H1 (cell line): Measurements from ENCODE around the gene CRYGS. TPM values are rescaled to one million over a fixed set of nuclear protein-coding genes. Genes with fewer than 3 reads are reported as not detected.

Source experiments
- CTCF ChIA-PET: fragments of 300-600 bp; sonication (Branson Sonifier 250); formaldehyde crosslinking; loops from one replicate; lab custom pipeline; 2021; ENCODE audit not compliant: partially characterized antibody; lab: Charles Lee
- POLR2A ChIA-PET: fragments of 300-600 bp; sonication (Branson Sonifier 250); formaldehyde crosslinking; loops from one replicate; lab custom pipeline; 2021; ENCODE audit warnings: inconsistent platforms; ENCODE audit not compliant: partially characterized antibody; lab: Charles Lee
- DNase-seq, 2 experiments: peaks; one replicate each; pipeline versions ENCODE4 v3.0.0 to v3.0.0-alpha.2; 2010 to 2022; ENCODE audit warnings: low spot score in 2 of 2, low read depth in 1 of 2, mixed read lengths in 1 of 2
- FAIRE-seq: peaks from 2 replicates; lab custom pipeline; 2011; peaks lifted over from hg19 to GRCh38; lab: Jason Lieb, UNC
- H2AFZ ChIP-seq: 2 replicates; pipeline ENCODE4 v1.8.1; 2012; ENCODE audit warnings: low read length, inconsistent platforms
- H2AK5ac ChIP-seq: 2 replicates; pipeline ENCODE4 v1.6.1; 2013; ENCODE audit warnings: low read depth, low read length
- H2BK120ac ChIP-seq: replicated peaks from 2 replicates; pipeline ENCODE3; 2013; ENCODE audit warnings: low read depth, low read length, inconsistent platforms
- H2BK12ac ChIP-seq: 2 replicates; pipeline ENCODE4 v1.6.1; 2013; ENCODE audit warnings: low read depth, low read length
- H2BK15ac ChIP-seq: 2 replicates; pipeline ENCODE4 v1.6.1; 2013; ENCODE audit warnings: low read length
- H2BK20ac ChIP-seq: 2 replicates; pipeline ENCODE4 v1.6.1; 2013; ENCODE audit warnings: low read length
- H2BK5ac ChIP-seq: 2 replicates; pipeline ENCODE4 v1.6.1; 2013; ENCODE audit warnings: low read depth, low read length
- H3K14ac ChIP-seq: 2 replicates; pipeline ENCODE4 v1.6.1; 2013; ENCODE audit warnings: inconsistent platforms; ENCODE audit not compliant: insufficient read length
- H3K18ac ChIP-seq: 2 replicates; pipeline ENCODE4 v1.6.1; 2013; ENCODE audit warnings: low read length; ENCODE audit errors: extremely low read depth
- H3K23ac ChIP-seq: 2 replicates; pipeline ENCODE4 v1.6.1; 2013; ENCODE audit warnings: inconsistent platforms; ENCODE audit not compliant: insufficient read length
- H3K23me2 ChIP-seq: 2 replicates; pipeline ENCODE4 v1.6.1; 2013; ENCODE audit warnings: low read depth, low read length
- H3K27ac ChIP-seq: 2 replicates; pipeline ENCODE4 v1.6.1; 2011; ENCODE audit warnings: low read depth, low read length, inconsistent platforms
- H3K27me3 ChIP-seq, 4 experiments: replicated peaks in 1 of 4; 1 replicate in 1 of 4; 2 replicates in 3 of 4; pipeline versions ENCODE4 v1.6.1 to v1.8.1; 2011 to 2013; ENCODE audit warnings: low read length in 3 of 4, mild to moderate bottlenecking in 3 of 4, inconsistent platforms in 2 of 4, mixed read lengths in 2 of 4, moderate library complexity in 1 of 4; ENCODE audit not compliant: control insufficient read depth in 3 of 4, insufficient read depth in 3 of 4; ENCODE audit errors: extremely low read depth in 1 of 4
- H3K36me3 ChIP-seq, 4 experiments: 2 replicates each; pipeline versions ENCODE4 v1.6.1 to v1.8.1; 2011 to 2013; ENCODE audit warnings: mild to moderate bottlenecking in 4 of 4, low read length in 3 of 4, moderate library complexity in 2 of 4, control low read depth in 1 of 4, inconsistent platforms in 1 of 4; ENCODE audit not compliant: insufficient read depth in 4 of 4, control insufficient read depth in 2 of 4
- H3K4ac ChIP-seq: replicated peaks from 2 replicates; pipeline ENCODE3; 2013; ENCODE audit warnings: low read length, low read depth, mixed read lengths, inconsistent platforms; ENCODE audit not compliant: insufficient read length
- H3K4me1 ChIP-seq, 4 experiments: replicated peaks in 1 of 4; 1 replicate in 1 of 4; 2 replicates in 3 of 4; pipeline versions ENCODE4 v1.6.1 to v1.8.1; 2011 to 2013; ENCODE audit warnings: low read length in 3 of 4, inconsistent platforms in 2 of 4, mixed read lengths in 1 of 4; ENCODE audit not compliant: insufficient read depth in 4 of 4, control insufficient read depth in 3 of 4
- H3K4me2 ChIP-seq, 2 experiments: 2 replicates each; pipeline versions ENCODE4 v1.6.1 to v1.8.1; 2011 to 2013; ENCODE audit warnings: low read depth in 2 of 2, low read length in 2 of 2, control low read depth in 1 of 2, inconsistent platforms in 1 of 2, mild to moderate bottlenecking in 1 of 2; ENCODE audit not compliant: insufficient read depth in 1 of 2
- H3K4me3 ChIP-seq, 4 experiments: fragments of 200-600, 300-600 bp in 1 of 4; sonication (generic), shearing (Covaris generic), sonication (Bioruptor Twin) in 1 of 4; 2 replicates each; pipeline versions ENCODE4 v1.5.1 to v1.8.1; 2011 to 2016; ENCODE audit warnings: low read length in 4 of 4, low read depth in 3 of 4, control low read depth in 2 of 4, inconsistent platforms in 2 of 4, mild to moderate bottlenecking in 2 of 4, mixed read lengths in 1 of 4, moderate library complexity in 1 of 4; ENCODE audit not compliant: insufficient read depth in 2 of 4; ENCODE audit errors: extremely low read depth in 1 of 4
- H3K56ac ChIP-seq: replicated peaks from 2 replicates; pipeline ENCODE3; 2013; ENCODE audit warnings: low read depth, mild to moderate bottlenecking, mixed read lengths, low read length, inconsistent platforms; ENCODE audit not compliant: insufficient read length
- H3K79me1 ChIP-seq: 2 replicates; pipeline ENCODE4 v1.6.1; 2013; ENCODE audit warnings: low read depth, low read length, control low read depth
- H3K79me2 ChIP-seq, 2 experiments: 2 replicates each; pipeline versions ENCODE4 v1.6.1 to v1.8.1; 2012 to 2013; ENCODE audit warnings: low read length in 2 of 2, mild to moderate bottlenecking in 2 of 2, inconsistent platforms in 1 of 2; ENCODE audit not compliant: insufficient read depth in 2 of 2, control insufficient read depth in 1 of 2
- H3K9ac ChIP-seq, 4 experiments: replicated peaks in 1 of 4; 1 replicate in 1 of 4; 2 replicates in 3 of 4; pipeline versions ENCODE4 v1.6.1 to v1.8.1; 2011 to 2013; ENCODE audit warnings: low read depth in 3 of 4, low read length in 3 of 4, control low read depth in 2 of 4, mild to moderate bottlenecking in 2 of 4, moderate library complexity in 2 of 4, inconsistent platforms in 1 of 4; ENCODE audit errors: extremely low read depth in 1 of 4
- H3K9me3 ChIP-seq, 2 experiments: 2 replicates each; pipeline versions ENCODE4 v1.6.1 to v1.8.1; 2012 to 2013; ENCODE audit warnings: mild to moderate bottlenecking in 2 of 2, moderate library complexity in 2 of 2, control low read depth in 1 of 2, inconsistent platforms in 1 of 2, low read depth in 1 of 2, low read length in 1 of 2, mixed read lengths in 1 of 2; ENCODE audit not compliant: insufficient read depth in 2 of 2
- H4K20me1 ChIP-seq, 2 experiments: replicated peaks in 1 of 2; 2 replicates each; pipeline versions ENCODE3 to v1.8.1; 2011 to 2013; ENCODE audit warnings: inconsistent platforms in 2 of 2, low read length in 2 of 2, mild to moderate bottlenecking in 1 of 2; ENCODE audit not compliant: insufficient read depth in 2 of 2, control insufficient read depth in 1 of 2
- H4K5ac ChIP-seq: 2 replicates; pipeline ENCODE4 v1.6.1; 2013; ENCODE audit warnings: low read length, low read depth, mixed read lengths, inconsistent platforms; ENCODE audit not compliant: insufficient read length
- H4K8ac ChIP-seq: 2 replicates; pipeline ENCODE4 v1.8.0; 2013; ENCODE audit warnings: mild to moderate bottlenecking, moderate library complexity, low read length, inconsistent platforms; ENCODE audit not compliant: insufficient read depth; ENCODE audit errors: extremely low read depth
- H4K91ac ChIP-seq: replicated peaks from 2 replicates; pipeline ENCODE3; 2013; ENCODE audit warnings: low read length, mixed read lengths, inconsistent platforms; ENCODE audit not compliant: insufficient read length
- BACH1 ChIP-seq: IDR thresholded peaks from 2 replicates; pipeline ENCODE4 v1.6.1; 2012; ENCODE audit warnings: low read length, improper control_type of control experiment
- EP300 ChIP-seq, 2 experiments: IDR thresholded peaks; 1 replicate in 1 of 2; 2 replicates in 1 of 2; pipeline ENCODE4 v1.6.1; 2011 to 2012; ENCODE audit warnings: low read depth in 2 of 2, low read length in 2 of 2, mild to moderate bottlenecking in 2 of 2, borderline replicate concordance in 1 of 2, inconsistent platforms in 1 of 2, moderate library complexity in 1 of 2
- FOSL1 ChIP-seq: IDR thresholded peaks from 2 replicates; pipeline ENCODE4 v1.6.1; 2011; ENCODE audit warnings: mild to moderate bottlenecking, low read depth, low read length, moderate library complexity; ENCODE audit not compliant: insufficient read depth
- POU5F1 ChIP-seq: IDR thresholded peaks from 2 replicates; pipeline ENCODE4 v1.6.1; 2011; ENCODE audit warnings: low read depth, mild to moderate bottlenecking, low read length, moderate library complexity
- RNF2 ChIP-seq: fragments of 200-900, 300-1000 bp; sonication (generic); IDR thresholded peaks from 2 replicates; pipeline ENCODE4 v1.7.1; 2016; ENCODE audit warnings: borderline replicate concordance, low read depth, mild to moderate bottlenecking, antibody characterized with exemption, low read length; ENCODE audit not compliant: poor library complexity, severe bottlenecking; ENCODE audit errors: missing control alignments
- RXRA ChIP-seq: IDR thresholded peaks from 2 replicates; pipeline ENCODE4 v1.6.1; 2011; ENCODE audit warnings: low read depth, mild to moderate bottlenecking, low read length, moderate library complexity; ENCODE audit not compliant: insufficient read depth
- TAF7 ChIP-seq: optimal IDR thresholded peaks from 2 replicates; pipeline ENCODE3; 2011; ENCODE audit warnings: low read depth, mild to moderate bottlenecking, inconsistent platforms, low read length, moderate library complexity, borderline replicate concordance
- YY1 ChIP-seq: IDR thresholded peaks from 2 replicates; pipeline ENCODE4 v1.6.1; 2011; ENCODE audit warnings: low read depth, mild to moderate bottlenecking, low read length
- WGBS, 2 experiments: shearing (Covaris generic) in 1 of 2; methylation state at CpG; one replicate each; pipeline versions ENCODE4 v1.1.6 to v1.1.7; 2013 to 2015; ENCODE audit warnings: low lambda C conversion rate in 2 of 2, mixed read lengths in 2 of 2, inconsistent platforms in 1 of 2, low coverage in 1 of 2, missing lambda C conversion rate in 1 of 2; ENCODE audit not compliant: insufficient replicate concordance in 2 of 2, insufficient coverage in 1 of 2, insufficient read length in 1 of 2; ENCODE audit errors: extremely low coverage in 1 of 2, missing lambda C conversion rate in 1 of 2; 5-methylcytosine and 5-hydroxymethylcytosine counted together
- polyA plus RNA-seq, 7 experiments: library from polyadenylated mRNA; depleted of rRNA in 3 of 7; stranded (reverse) in 5 of 7; unstranded in 2 of 7; fragments of >200 nt in 5 of 7; fragments of 200-250 nt in 2 of 7; gene quantifications; 1 replicate in 5 of 7; 2 replicates in 1 of 7; 4 replicates in 1 of 7; pipeline versions ENCODE4 v1.2.1 to v1.2.3, GENCODE V29; 2011 to 2013; ENCODE audit warnings: missing spikeins in 2 of 7, mixed read lengths in 2 of 7
- total RNA-seq: library from RNA; stranded (reverse); fragmentation: NEBNext Ultra II Directional; extraction: Animal tissue kit (Norgen Biotek cat#: 25700); gene quantifications from 2 replicates; pipeline ENCODE4 v1.2.1, GENCODE V29; 2021

CRYGS gene
- total and polyA plus RNA-seq, 2 of the 8 experiments (the other 6 are each of a cell fraction or from before 2014, with no cell fraction given) = 1.5 to 1.8 TPM

DNA sequence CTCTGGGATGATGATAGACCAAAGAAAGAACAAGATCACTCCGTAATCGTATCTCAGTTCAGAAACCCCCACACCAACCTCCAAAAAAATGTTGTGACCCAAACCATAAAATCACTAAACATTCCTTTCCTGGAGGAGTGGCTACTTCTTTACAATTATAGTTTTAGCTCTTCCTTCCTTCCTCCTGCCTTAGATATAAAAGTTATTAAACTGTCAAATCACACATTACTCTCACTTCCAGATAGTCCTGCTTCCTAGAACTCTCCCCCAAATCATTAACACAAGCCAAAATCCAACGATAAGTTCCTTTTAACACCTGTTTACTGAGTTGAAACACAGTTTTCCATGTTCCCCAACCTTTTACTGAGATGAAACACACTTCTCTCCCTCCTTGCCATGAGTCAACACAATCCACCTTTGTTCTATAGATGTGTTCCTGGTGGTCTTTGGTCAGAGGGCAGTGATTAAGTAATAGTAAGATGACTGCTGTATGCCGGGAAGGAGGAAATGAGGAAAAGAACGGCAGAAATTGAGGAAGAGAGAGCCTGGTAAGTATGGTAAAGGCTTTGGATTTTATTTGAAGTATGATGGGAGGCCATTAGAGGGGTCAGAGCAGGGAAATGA lies 8.3 kb upstream of the CRYGS start:
- H3K9ac ChIP-seq = no peak overlapping the region
- H3K4me1 ChIP-seq = no peaks in the 10 kb centered on the region
- no peaks in the 10 kb centered on the region for H3K9me3 ChIP-seq
- H3K36me3 ChIP-seq = peaks cover 0 to 12% (median 7%) of the 10 kb centered on the region in 4 experiments; a peak in 4 of 8 replicates
- no peaks in the 10 kb centered on the region for H3K27me3 ChIP-seq
- H3K23ac ChIP-seq = no peak overlapping the region
- no peak overlapping the region for H4K91ac ChIP-seq
- H3K27ac ChIP-seq = no peak overlapping the region
- H2AFZ ChIP-seq = no peak overlapping the region
- 92% methylated on average over 5 of the region's 5 CpGs; no CpG with 5 or more reads in 1 of the 2 experiments for WGBS, 2 experiments
- H3K4ac ChIP-seq = no peak overlapping the region
- H2AK5ac ChIP-seq = no peak overlapping the region
- no peak overlapping the region for H4K5ac ChIP-seq
- H2BK120ac ChIP-seq = no peak overlapping the region
- no peaks in the 10 kb centered on the region for H3K79me1 ChIP-seq
- no peaks in the 10 kb centered on the region for H3K23me2 ChIP-seq
- H4K20me1 ChIP-seq = peaks cover 0 to 2% of the 10 kb centered on the region in 2 experiments
- TF ChIP-seq RXRA (no peak), TAF7 (no peak), FOSL1 (no peak), RNF2 (no peak), YY1 (no peak), POU5F1 (no peak), BACH1 (no peak), EP300 (IDR thresholded peaks at IDR 0.05; ENCODE audit: borderline replicate concordance in 1 of 2, low read depth in 2 of 2, low read length in 2 of 2) (no peak)
- H2BK20ac ChIP-seq = no peak overlapping the region
- no peak overlapping the region for H3K18ac ChIP-seq
- CTCF ChIA-PET = interaction anchor here (6.0 kb wide), 1 partner anchor 12 kb away, joined by 57 read pairs; no protein-coding TSS in a partner anchor
- no peak overlapping the region for H2BK15ac ChIP-seq
- no peak overlapping the region for H4K8ac ChIP-seq
- no peak overlapping the region for H2BK5ac ChIP-seq
- no peaks in the 10 kb centered on the region for H3K79me2 ChIP-seq
- DNase-seq (no peak), FAIRE-seq (no peak)
- H3K4me3 ChIP-seq = no peak overlapping the region
- no peak overlapping the region for H3K56ac ChIP-seq
- H2BK12ac ChIP-seq = no peak overlapping the region
- H3K4me2 ChIP-seq = no peak overlapping the region
- POLR2A ChIA-PET = no interaction called here
- H3K14ac ChIP-seq = no peak overlapping the region
